ENCODE results near the gene SLC24A3.

SLC24A3 gene

DNA sequence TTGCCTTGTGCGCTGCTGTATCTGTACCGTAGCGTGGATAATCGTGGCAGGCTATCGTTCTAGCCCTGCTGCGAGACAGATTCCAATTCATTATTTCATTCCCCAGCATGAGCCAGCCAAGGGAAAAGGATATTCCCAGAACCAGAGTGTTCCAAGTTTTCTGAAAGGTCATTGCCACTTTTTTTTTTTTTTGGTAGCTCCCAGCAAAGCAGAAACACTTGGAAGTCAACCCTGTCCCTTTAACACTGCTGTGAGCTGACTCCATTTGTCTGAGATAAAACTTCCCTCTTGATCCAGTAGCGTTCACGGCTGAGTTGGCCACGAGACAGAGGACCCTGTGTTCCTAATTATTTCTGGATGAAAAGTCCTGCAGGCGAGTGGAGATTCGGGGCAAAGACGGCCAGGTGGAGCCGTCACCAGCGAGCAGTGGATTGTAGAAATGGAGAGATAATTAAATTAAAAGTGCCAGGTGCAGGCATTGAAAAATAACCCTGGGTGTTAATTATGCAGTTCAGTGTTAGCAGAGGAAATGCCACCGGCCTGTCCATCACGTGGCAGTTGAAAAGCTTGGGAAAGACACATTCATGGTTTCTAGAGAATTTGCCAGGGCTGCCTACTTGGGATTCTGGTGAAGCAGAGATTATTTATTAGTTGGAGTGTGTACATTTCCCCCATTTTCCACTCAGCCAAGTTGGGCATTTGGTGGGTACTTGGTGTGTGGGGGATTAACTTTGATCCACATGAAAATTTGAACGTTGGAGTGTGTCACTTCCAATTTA is 164.2 kb downstream of the SLC24A3 start:
- no peak for DNase-seq (ENCODE audit: low read depth)
- H3K4me3 ChIP-seq (ENCODE audit: low read depth, low read length), result no peak overlapping the region
- no peak for TF ChIP-seq MYC (IDR thresholded peaks at IDR 0.05; ENCODE audit: low read depth, low read length)
- TF ChIP-seq, protein P1, sequence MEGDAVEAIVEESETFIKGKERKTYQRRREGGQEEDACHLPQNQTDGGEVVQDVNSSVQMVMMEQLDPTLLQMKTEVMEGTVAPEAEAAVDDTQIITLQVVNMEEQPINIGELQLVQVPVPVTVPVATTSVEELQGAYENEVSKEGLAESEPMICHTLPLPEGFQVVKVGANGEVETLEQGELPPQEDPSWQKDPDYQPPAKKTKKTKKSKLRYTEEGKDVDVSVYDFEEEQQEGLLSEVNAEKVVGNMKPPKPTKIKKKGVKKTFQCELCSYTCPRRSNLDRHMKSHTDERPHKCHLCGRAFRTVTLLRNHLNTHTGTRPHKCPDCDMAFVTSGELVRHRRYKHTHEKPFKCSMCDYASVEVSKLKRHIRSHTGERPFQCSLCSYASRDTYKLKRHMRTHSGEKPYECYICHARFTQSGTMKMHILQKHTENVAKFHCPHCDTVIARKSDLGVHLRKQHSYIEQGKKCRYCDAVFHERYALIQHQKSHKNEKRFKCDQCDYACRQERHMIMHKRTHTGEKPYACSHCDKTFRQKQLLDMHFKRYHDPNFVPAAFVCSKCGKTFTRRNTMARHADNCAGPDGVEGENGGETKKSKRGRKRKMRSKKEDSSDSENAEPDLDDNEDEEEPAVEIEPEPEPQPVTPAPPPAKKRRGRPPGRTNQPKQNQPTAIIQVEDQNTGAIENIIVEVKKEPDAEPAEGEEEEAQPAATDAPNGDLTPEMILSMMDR (IDR thresholded peaks at IDR 0.05; ENCODE audit: low read depth, low read length), result no peak
- TF ChIP-seq POLR2A (IDR thresholded peaks at IDR 0.05; ENCODE audit: extremely low read depth, insufficient read length), result no peak
- TF ChIP-seq, protein P2, sequence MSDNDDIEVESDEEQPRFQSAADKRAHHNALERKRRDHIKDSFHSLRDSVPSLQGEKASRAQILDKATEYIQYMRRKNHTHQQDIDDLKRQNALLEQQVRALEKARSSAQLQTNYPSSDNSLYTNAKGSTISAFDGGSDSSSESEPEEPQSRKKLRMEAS (IDR thresholded peaks at IDR 0.05; ENCODE audit: low read depth, low read length), result no peak

DNA sequence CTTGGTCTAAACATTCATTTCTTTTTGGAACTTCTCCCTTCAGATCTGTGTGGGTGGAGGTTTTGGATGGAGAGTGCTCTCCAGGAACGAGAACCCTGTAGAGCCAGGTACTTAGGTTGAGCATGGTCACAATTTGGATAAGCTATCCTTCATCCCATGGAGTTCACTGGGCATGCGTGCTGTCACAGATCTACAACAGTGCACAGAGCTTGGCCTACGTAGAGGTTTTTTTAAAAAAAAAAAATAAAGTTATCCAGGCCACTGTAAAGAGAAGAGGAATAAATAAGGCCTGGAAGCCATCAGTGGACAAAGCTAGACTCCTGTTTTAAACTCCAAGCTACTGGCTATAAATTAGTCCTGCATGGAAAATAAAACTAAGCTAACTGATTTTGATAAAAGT is 165.6 kb downstream of the SLC24A3 start:
- TF ChIP-seq, protein P1 (IDR thresholded peaks at IDR 0.05; ENCODE audit: low read depth, low read length), result no peak
- no peak for TF ChIP-seq MYC (IDR thresholded peaks at IDR 0.05; ENCODE audit: low read depth, low read length)
- no peak overlapping the region for H3K4me3 ChIP-seq (ENCODE audit: low read depth, low read length)
- no peak for DNase-seq (ENCODE audit: low read depth)

DNA sequence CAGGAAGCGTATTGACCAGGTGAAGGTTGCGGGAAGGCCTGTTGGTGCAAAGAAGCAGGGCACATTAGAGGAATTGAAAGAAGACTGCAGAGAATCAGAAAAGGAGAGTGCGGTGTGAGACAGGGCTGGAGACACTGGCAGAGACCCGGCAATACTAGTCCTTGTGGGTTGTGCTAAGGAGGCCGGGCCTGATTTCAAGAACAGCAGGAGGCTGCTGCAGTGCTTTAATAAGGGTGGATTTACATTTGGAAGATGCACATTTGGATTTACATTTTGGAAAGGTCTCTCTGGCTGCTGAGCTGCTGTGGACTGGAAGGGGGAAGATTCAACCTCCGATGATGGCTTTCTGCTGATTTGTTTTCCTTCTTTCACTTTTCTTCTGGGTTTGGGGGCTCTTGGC is 167.8 kb downstream of the SLC24A3 start:
- no peak for DNase-seq (ENCODE audit: low read depth)
- no peak for TF ChIP-seq POLR2A (IDR thresholded peaks at IDR 0.05; ENCODE audit: extremely low read depth, insufficient read length)
- H3K4me3 ChIP-seq (ENCODE audit: low read depth, low read length), result no peak overlapping the region

DNA sequence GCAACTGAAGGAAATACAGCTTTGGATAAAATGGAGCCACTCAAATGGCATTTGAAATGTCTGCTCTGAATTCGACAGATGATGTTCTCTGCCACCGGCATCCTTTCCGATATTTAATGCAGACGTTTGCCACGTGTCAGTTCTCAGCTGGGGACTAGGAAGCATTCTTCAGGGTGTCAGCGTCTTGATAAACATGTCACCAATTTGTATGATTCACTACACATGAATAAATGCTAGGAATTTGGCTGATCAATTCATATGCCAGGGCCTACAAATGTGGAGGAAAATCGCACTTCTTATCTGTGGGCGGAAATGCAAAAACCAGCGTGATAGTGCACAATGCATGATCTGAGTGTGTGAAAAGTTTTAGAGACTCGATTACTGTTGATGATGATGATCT is 169.5 kb downstream of the SLC24A3 start:
- H3K4me3 ChIP-seq (ENCODE audit: low read depth, low read length), result no peak overlapping the region
- TF ChIP-seq, protein P2 (IDR thresholded peaks at IDR 0.05; ENCODE audit: low read depth, low read length), result no peak
- TF ChIP-seq POLR2A (IDR thresholded peaks at IDR 0.05; ENCODE audit: extremely low read depth, insufficient read length) (no peak), MYC (IDR thresholded peaks at IDR 0.05; ENCODE audit: low read depth, low read length) (no peak)
- TF ChIP-seq, protein P1 (IDR thresholded peaks at IDR 0.05; ENCODE audit: low read depth, low read length), result no peak
- DNase-seq (ENCODE audit: low read depth), result no peak

DNA sequence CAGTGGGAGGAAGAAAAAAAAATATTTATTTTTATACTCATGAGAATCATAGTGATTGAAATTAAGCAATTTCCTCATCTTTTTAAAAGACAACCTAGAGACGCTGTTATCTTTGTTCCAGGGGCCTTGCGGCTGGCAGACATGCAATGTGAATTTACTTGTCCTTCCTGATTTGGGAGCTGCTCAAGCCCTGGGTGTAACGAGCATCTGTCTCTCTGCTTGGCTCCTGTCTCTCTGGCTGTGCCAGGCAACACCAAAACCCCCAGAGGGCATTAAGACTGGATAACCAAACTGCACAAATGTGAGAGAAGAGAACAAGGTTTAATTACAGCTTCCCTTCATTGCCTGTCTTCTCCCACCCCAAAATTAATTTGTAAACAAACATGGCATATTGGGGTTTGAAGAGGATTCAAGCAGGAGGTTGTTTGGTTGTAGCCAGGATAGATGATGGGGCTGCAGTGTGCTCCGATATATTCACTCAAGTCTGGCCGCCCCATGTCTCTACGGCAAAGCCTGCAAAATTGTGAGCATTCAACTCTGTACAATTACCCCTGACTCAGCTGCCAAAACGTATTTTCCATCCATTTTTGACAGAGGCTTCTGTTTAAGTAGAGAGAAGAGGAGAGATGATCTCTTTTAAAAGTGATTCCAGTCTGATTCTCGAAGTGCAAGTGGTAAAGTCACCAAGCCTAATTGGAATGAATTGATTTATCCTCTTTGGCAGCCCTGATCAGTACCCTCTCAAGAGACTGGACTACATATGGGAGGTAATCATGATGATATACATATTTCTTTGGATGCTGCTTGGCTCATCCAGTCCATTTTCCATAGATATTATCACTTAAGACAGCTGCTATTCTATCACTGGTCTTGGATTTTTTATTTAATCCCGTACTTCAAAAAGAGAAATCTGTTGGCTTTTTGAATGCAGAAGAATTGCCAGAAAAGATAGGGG is 170.2 kb downstream of the SLC24A3 start:
- DNase-seq (ENCODE audit: low read depth), result no peak
- H3K4me3 ChIP-seq (ENCODE audit: low read depth, low read length), result no peak overlapping the region

DNA sequence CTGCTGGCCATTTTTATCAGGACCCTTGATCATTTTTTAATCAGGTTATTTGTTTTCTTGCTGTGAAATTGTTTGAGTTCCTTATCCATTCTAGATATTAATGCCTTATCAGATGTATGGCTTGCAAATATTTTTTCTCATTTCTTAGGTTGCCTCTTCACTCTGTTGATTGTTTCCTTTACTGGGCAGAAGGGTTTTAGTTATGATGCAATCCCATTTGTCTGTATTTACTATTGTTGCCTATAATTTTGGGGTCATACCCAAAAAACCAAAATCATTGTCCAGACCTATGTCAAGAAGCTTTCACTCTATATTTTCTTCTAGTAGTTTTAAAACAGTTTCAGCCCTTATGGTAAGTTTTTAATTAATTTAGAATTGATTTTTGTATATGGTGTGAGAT is 172.5 kb downstream of the SLC24A3 start:
- DNase-seq (ENCODE audit: low read depth), result no peak
- H3K4me3 ChIP-seq (ENCODE audit: low read depth, low read length), result no peak overlapping the region
- TF ChIP-seq MYC (IDR thresholded peaks at IDR 0.05; ENCODE audit: low read depth, low read length), result no peak
- TF ChIP-seq, protein P1 (IDR thresholded peaks at IDR 0.05; ENCODE audit: low read depth, low read length), result no peak
- TF ChIP-seq, protein P2 (IDR thresholded peaks at IDR 0.05; ENCODE audit: low read depth, low read length), result no peak
- TF ChIP-seq POLR2A (IDR thresholded peaks at IDR 0.05; ENCODE audit: extremely low read depth, insufficient read length), result no peak

More for the DNA sequence above, 170.2 kb downstream of the SLC24A3 start:
- TF ChIP-seq, protein P2 (IDR thresholded peaks at IDR 0.05; ENCODE audit: low read depth, low read length), result no peak
- no peak for TF ChIP-seq POLR2A (IDR thresholded peaks at IDR 0.05; ENCODE audit: extremely low read depth, insufficient read length)
- no peak for TF ChIP-seq MYC (IDR thresholded peaks at IDR 0.05; ENCODE audit: low read depth, low read length)
- TF ChIP-seq, protein P1 (IDR thresholded peaks at IDR 0.05; ENCODE audit: low read depth, low read length), result no peak

Measured in NB4 (cell line).